Measurements from ENCODE around the gene ME3. TPM values are rescaled to one million over a fixed set of nuclear protein-coding genes. Genes with fewer than 3 reads are reported as not detected.

ME3 gene
- total RNA-seq, 4 donors from 2014 or later, result 1.9 to 18.3 (median 5.6) TPM

DNA sequence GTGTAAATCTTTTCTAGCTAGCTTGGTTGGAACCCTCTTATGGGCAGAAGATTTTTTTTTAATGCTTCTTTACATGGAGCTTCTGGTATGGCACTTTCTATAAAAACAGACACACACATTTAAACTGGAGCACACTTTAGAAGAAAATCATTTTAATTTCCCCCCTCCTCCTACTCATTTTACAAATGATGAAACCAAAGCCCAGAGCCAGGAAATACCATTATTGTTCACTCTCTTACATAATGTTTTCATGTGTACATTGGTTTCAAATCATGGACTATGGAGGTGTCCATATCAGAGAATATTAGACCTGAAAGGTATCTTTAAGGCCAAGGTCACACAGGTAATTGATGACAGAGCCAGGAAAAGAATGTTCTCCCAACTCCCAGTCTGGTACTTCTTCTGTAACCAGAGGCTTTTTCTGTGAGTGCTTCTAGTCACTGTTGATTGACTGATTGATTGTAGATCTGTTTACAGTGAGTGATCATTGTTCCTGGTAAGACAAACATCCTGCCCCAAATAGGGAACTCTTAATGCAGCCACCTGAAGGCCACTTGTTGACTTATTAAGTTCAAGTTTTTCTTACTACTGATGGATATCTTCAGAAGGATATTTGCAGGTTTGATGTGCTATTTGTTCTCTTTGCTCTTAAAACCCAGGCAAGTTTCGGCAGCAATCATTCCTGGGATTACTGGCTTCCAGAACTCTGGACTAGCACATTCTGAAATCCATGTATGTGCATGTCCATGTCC is 26.8 kb upstream of the ME3 start:
- intact Hi-C loops (cut with DNase I), result no loop called here
- Histone ChIP-seq H3K36me3 (no peaks in the 10 kb centered on the region), H3K27ac (no peak overlapping the region), H3K4me1 (peaks cover 0 to 19% (median 16%) of the 10 kb centered on the region in 3 donors), H3K27me3 (no peaks in the 10 kb centered on the region), H3K9me3 (no peaks in the 10 kb centered on the region), H3K4me3 (no peak overlapping the region)
- WGBS, 2 donors, result 55 to 77% methylated on average over 1 of the region's 1 CpG
- no peak for TF ChIP-seq POLR2A (IDR thresholded peaks at IDR 0.05)
- TF ChIP-seq, protein P1, sequence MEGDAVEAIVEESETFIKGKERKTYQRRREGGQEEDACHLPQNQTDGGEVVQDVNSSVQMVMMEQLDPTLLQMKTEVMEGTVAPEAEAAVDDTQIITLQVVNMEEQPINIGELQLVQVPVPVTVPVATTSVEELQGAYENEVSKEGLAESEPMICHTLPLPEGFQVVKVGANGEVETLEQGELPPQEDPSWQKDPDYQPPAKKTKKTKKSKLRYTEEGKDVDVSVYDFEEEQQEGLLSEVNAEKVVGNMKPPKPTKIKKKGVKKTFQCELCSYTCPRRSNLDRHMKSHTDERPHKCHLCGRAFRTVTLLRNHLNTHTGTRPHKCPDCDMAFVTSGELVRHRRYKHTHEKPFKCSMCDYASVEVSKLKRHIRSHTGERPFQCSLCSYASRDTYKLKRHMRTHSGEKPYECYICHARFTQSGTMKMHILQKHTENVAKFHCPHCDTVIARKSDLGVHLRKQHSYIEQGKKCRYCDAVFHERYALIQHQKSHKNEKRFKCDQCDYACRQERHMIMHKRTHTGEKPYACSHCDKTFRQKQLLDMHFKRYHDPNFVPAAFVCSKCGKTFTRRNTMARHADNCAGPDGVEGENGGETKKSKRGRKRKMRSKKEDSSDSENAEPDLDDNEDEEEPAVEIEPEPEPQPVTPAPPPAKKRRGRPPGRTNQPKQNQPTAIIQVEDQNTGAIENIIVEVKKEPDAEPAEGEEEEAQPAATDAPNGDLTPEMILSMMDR (IDR thresholded peaks at IDR 0.05), result no peak
- DNase-seq, result no peak

DNA sequence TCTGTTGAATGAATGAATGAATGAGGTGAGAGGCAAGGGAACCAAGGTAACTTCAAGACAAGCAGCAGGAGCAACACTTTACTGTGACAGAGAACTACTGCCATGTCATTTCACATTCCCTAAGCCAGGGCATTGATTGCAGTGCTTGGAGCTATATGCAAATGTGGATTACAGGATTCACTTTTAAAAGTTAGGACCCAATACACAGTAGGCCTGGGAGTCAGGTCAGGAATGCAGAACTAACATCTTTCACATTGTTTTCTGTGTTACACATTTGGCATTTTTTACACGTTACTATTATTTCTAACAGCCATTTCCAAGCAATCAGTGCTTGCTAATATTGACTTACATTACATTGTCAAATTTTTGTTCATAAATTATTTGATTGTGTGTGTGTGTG is 26.2 kb upstream of the ME3 start:
- Histone ChIP-seq H3K4me3 (no peak overlapping the region), H3K4me1 (peaks cover 0 to 19% (median 16%) of the 10 kb centered on the region in 3 donors), H3K36me3 (no peaks in the 10 kb centered on the region), H3K9me3 (no peaks in the 10 kb centered on the region), H3K27me3 (no peaks in the 10 kb centered on the region), H3K27ac (no peak overlapping the region)
- 86 to 95% methylated on average over 1 of the region's 1 CpG for WGBS, 2 donors
- intact Hi-C loops (cut with DNase I), result no loop called here
- DNase-seq, result no peak
- TF ChIP-seq, protein P1 (IDR thresholded peaks at IDR 0.05), result no peak
- no peak for TF ChIP-seq POLR2A (IDR thresholded peaks at IDR 0.05)

DNA sequence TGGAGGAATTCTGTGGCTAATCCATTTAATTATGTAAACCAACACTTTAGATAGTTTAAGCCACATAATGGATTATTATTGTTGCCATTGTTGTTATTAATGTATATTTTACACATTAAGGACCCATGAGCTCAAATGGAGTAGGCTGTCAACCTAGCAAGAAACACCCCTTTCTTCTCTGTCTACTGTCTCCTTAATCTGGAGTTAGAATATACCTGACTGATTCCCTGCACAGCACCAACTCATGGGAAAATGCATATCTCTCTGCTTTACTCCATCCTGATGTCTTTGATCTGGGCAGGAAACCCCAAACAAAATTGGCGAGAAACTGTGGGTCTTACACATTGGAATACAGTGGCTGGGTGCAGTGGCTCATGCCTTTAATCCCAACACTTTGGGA is 24.0 kb upstream of the ME3 start:
- Histone ChIP-seq H3K4me3 (no peak overlapping the region), H3K4me1 (peaks cover 0 to 19% (median 11%) of the 10 kb centered on the region in 3 donors), H3K27me3 (no peaks in the 10 kb centered on the region), H3K9me3 (no peaks in the 10 kb centered on the region), H3K27ac (peak overlapping the region in 3 of 4 donors; percentile 25 to 49 (median 37)), H3K36me3 (no peaks in the 10 kb centered on the region)
- intact Hi-C loops (cut with DNase I), result no loop called here
- WGBS, 2 donors, result 100% methylated on average over 1 of the region's 1 CpG
- no peak for TF ChIP-seq POLR2A (IDR thresholded peaks at IDR 0.05)
- TF ChIP-seq, protein P1 (IDR thresholded peaks at IDR 0.05), result no peak
- no peak for DNase-seq

DNA sequence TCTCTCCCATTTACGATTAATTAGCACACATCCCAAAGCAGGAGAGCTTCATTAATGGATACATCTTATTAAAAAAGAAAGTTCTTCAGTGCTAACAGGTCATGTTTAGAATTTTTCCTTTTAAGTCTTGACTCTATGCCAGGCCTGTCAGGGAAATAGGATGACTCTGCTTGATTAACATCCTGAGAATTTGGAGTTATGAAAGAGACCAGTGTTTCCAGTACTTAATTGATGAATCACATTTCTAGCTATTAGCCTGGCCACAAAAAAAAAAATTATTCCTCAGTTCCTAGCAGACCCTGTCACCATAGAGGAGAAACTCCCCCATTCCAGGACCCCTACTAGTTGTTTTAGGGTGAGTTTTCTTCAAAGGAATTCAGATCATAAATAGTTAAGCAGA is 23.6 kb upstream of the ME3 start:
- WGBS, 2 donors, result 17 to 18% methylated on average over 1 of the region's 1 CpG
- Histone ChIP-seq H3K4me3 (no peak overlapping the region), H3K27ac (peak overlapping the region in 3 of 4 donors; percentile 25 to 49 (median 37)), H3K36me3 (no peaks in the 10 kb centered on the region), H3K4me1 (peaks cover 0 to 19% (median 11%) of the 10 kb centered on the region in 3 donors), H3K27me3 (no peaks in the 10 kb centered on the region), H3K9me3 (no peaks in the 10 kb centered on the region)
- intact Hi-C loops (cut with DNase I), result no loop called here
- TF ChIP-seq POLR2A (IDR thresholded peaks at IDR 0.05), result no peak
- TF ChIP-seq, protein P1 (IDR thresholded peaks at IDR 0.05), result no peak
- no peak for DNase-seq

DNA sequence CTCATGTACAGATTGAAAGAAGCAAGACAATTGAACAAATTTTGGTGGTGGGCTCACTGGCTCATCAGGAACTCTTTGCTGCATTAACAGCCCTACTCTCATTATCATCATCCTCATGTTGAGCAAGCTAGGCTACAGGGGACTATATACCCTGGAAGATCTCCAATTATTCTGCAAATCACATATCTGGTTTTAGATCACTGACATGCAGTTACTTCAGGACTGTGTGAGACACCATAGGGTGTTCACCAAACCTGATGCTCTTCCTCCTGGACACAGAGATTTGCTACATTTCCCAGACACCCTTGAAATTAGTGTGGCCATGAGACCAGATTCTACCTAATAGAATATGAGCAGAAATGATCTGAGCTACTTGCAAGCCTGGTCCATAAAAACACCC is 23.0 kb upstream of the ME3 start:
- H3K27me3 ChIP-seq, result no peaks in the 10 kb centered on the region
- intact Hi-C loops (cut with DNase I), result no loop called here
- H3K4me3 ChIP-seq, result no peak overlapping the region
- H3K27ac ChIP-seq, result peak overlapping the region in 2 of 4 donors; percentile 18 to 34
- no peak for TF ChIP-seq POLR2A (IDR thresholded peaks at IDR 0.05)
- TF ChIP-seq, protein P1 (IDR thresholded peaks at IDR 0.05), result no peak
- H3K4me1 ChIP-seq, result peaks cover 0 to 19% (median 11%) of the 10 kb centered on the region in 3 donors
- H3K36me3 ChIP-seq, result no peaks in the 10 kb centered on the region
- no peak for DNase-seq
- H3K9me3 ChIP-seq, result no peaks in the 10 kb centered on the region
